HPDE6-E6E7 (cell line): ENCODE results near the gene ZC3H18.
A peak's percentile ranks its signal among the peaks of the same experiment; 100 is the strongest.

Experiments used
- DNase-seq: peaks from one replicate; pipeline ENCODE4 v3.0.0; 2011; ENCODE audit warnings: missing footprints; ENCODE audit errors: extremely low spot score

The ZC3H18 gene

GRCh38 chr16:88569985-88570690 lies at the start of gene ZC3H18:
ZC3H18 (plus strand) TSS chr16:88570403; CDS start chr16:88577124, 6,721 bp downstream.
- DNase-seq, result peak; percentile 100

DNA sequence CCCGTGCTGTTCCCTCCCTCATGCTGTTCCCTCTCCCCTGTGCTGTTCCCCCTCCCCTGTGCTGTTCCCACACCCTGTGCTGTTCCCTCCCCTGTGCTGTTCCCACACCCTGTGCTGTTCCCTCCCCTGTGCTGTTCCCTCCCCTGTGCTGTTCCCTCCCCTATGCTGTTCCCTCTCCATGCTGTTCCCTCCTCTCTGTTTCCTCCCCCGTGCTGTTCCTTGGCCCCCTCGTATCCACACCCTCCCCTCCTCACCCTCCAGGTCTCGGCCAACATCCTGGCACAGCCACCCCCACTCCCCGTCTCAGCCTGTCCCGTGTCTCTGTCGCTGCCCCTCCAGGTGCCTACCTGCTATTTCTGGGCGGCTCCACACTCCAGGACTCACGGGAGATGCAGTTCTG lies 48.5 kb upstream of the ZC3H18 start:
- DNase-seq, result no peak

DNA sequence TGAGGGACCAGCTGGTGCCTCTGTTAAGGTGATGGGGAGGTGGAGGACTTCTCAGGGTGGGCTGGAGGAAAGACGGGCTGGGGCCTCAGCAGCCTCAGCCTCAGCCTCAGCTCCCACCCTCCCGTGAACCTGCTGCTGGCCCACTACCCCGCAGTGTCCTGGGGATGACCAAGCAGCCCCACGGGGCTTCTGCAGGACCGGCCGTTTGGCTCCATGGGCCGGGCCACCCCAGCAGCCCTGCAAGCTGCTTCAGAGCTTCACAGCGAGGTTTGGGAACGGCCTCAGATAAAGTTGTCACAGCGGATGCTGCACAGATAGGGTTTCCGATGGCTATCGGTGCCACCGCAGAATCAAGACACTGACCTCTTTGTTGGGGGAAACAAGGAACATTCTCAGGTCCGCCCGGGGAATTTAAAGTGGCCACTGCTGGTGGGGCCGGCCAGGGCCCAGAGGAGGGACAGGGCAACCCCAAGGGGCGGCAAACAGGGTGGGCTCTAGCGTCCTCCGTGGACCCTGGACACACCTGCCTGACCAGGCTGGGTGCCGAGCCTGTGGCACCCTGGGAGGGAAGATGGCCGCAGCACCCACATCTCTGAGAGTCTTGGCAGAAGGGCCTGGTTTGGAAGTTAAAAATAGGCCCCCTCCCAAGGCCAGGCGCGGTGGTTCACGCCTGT lies 47.8 kb upstream of the ZC3H18 start:
- no peak for DNase-seq

DNA sequence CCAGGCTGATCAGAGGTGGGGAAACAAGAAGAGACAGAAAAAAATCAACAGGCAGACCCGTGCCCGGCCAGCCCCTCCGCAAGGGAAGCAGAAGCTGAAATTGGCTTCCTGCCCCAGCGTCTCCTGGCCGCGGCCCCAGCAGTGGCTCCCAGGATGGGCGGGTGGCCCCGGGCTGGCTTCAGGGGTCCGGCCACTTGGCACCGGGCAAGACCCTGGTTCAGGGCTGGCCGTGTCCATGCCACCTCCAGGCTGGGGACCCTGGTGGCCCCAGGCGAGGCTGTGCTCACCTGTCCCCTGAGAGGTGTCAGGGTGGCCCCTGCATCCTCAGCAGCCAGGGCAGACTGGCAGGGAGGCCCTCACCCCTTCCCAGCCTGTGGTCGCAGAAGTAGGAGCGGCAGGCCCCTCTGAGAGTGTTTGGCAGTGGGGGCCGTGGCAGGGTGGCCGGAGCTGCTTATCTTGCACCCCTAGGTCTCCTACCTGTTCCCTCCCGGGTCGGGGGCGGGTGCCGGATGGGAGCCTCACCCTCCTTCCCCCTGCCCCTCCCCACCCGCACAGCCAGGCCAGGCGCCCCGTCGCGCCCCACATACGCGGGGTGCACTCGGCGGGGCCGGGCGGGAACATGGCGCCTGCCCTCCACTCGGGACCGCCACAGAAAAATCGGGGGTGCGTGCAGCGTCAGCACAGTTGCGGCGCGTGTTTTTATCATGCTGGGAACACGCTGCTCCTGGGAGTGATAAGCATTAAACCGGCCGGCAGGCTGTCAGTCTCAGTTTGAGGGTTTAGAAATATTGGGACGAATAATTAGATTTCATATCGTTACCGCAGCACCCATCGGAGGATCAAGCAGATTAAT lies 46.7 kb upstream of the ZC3H18 start:
- no peak for DNase-seq

DNA sequence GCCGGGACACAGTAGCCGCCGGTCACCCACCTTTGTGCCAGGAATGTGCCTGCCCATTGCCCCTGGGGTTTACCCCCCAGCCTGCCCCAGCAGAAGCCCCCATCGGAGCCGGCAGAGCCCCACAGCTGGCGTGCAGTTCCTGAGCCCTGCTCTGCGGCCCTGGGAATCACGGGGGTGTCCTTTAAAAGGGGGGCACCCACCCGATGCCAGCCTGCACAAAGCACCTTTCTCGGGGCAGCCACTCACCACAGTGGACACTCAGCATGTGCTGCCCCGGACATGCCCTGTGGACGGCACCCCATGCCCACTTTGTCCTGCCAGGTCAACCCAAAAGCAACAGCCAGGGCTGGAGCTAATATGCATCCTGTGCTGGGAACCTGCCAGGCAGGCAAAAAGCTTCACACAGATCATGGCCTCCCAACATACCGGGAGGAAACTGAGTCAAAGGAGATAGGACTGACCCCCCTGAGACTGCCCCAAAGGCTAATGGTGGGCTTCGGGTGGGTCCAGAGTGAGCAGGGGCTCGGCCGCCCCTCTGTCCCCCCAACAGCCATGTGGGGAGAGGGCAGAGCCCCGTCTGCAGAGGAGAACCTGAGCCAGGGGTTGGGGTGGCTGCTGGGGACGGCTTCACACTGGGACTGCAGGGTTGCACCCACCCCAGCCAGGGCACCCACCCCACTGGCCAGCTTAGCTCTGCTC lies 45.8 kb upstream of the ZC3H18 start:
- no peak for DNase-seq

GRCh38 chr16:88524973-88525662 lies 45.1 kb upstream of the ZC3H18 start:
- no peak for DNase-seq

DNA sequence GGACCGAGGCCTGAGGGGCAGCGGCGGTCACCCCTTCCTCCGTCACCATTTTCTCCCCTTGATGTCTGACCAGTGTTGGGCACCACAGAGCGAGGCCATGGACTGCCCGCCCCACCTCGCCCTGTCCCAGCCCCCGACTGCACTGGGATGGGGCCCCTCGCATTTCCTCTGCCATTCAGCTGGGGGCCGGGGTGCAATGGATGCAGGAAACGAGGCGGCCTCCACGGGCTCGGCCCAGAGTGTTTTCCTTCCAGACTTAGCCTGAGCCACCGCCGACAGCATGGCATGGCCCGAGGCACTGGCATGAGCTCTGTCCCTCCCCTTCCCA lies 44.6 kb upstream of the ZC3H18 start:
- DNase-seq, result no peak

GRCh38 chr16:88526008-88526905 lies 43.9 kb upstream of the ZC3H18 start:
- DNase-seq, result no peak

DNA sequence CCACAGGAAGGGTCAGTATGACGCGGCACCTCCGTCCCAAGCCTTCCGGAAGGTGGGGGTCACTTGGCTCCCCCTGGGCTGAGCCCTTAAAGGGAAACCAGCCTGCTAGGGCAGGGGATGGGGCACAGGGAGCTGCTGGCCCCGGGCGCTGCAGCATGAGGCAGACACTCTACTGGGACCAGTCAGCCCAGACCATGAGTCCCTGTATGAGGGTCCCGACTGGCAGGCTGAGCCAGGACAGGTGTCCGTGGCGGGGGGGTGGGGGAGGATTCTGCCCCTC lies 43.4 kb upstream of the ZC3H18 start:
- no peak for DNase-seq

- no peak for DNase-seq
These were observed 42.8 kb upstream of the ZC3H18 start for GRCh38 chr16:88527186-88527936.

- DNase-seq, result no peak
These were observed 42.1 kb upstream of the ZC3H18 start for GRCh38 chr16:88527937-88528743.

GRCh38 chr16:88528902-88529318 lies 41.3 kb upstream of the ZC3H18 start:
- DNase-seq, result no peak

DNA sequence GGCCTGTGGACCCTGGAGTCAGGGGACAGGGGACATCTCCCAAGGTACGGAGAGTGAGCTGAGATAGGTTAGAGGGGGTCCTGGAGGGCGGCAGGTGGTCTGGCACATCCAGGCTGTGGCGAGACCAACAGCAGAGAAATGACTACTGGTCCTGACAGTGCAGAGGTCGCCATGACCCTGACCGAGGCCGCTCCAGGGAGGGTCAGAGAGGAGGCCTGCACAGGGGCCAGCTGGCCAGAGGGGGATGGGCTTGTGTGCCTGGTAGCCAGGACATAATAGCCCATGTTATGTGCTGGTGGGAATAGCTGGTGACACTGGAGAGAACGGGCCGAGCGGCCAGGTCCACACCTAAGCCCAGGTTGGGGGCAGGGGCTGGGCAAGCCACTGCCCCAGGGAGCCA lies 40.6 kb upstream of the ZC3H18 start:
- no peak for DNase-seq

GRCh38 chr16:88530051-88530857 lies 39.9 kb upstream of the ZC3H18 start:
- no peak for DNase-seq

DNA sequence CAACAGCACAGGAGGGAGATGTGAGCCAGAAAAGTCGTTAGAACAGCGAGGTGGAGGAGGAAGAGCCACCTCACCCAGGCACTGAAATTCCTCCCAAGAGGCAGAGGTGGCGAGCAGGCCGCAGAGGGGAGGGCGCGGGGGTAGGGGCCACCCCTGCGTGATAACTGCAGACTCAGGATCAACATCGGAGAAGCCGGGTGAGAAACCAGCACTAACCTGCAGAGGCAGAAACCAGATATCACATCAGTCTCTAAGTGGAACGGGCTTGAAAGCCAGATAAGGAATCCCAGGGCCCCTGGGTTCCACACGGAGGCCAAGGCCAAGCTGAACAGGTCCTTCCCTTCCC lies 39.4 kb upstream of the ZC3H18 start:
- DNase-seq, result no peak

DNA sequence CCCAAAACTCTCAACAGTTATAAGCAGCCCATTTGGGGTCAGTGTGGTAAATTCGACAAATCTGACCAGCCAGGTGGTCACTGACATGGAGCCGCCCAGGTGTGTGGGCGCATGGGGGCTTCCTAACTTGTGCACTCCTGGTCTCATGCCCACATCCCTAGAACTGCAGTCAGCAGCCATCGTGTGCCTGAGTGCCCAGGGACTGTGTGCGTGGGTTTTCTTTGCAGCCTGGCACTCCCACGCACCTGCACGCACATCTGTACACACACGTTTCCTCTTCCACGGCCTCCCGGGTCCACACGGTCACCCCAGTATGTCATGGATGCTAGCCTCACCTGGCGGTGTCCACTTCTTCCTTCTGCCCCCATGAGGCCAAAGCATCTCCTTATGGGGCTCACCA lies 38.9 kb upstream of the ZC3H18 start:
- no peak for DNase-seq

DNA sequence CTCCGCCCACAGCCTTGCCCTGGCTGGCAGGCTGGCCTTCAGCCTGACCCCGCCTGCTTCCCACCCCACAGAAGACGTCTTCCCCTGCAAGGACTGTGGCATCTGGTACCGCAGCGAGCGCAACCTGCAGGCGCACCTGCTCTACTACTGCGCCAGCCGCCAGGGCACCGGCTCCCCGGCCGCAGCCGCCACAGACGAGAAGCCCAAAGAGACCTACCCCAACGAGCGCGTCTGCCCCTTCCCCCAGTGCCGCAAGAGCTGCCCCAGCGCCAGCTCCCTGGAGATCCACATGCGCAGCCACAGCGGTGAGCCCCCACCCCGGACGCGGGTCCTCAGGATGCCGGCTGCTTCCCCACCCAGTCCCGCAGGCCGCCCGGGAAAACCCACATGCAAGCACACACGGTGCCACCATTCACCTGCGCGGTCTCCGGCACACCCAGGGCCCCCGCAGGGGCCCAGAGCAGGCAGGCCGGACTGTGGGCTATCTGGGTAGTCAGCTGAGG lies 38.2 kb upstream of the ZC3H18 start:
- no peak for DNase-seq
